Hematopoietic multipotent progenitor cell (in vitro differentiated cells): ENCODE measurements around the gene BLID. TPM values are rescaled to one million over a fixed set of nuclear protein-coding genes. Genes with fewer than 3 reads are reported as not detected.

Source experiments
- DNase-seq, 3 donors: peaks; one replicate each; pipeline ENCODE4 v3.0.0-alpha.2; 2011 to 2015; ENCODE audit warnings: low read depth in 2 of 3, low spot score in 2 of 3
- total RNA-seq: library from RNA; depleted of rRNA; stranded (reverse); fragments of >200 nt; gene quantifications from one replicate; pipeline ENCODE4 v1.2.3, GENCODE V29; 2012

The BLID gene
- total RNA-seq, 1 donor = not detected

GRCh38 chr11:122107566-122107965 is 8.4 kb downstream of the BLID start:
- no peak for DNase-seq

GRCh38 chr11:122107045-122107444 is 9.0 kb downstream of the BLID start:
- no peak for DNase-seq

GRCh38 chr11:122105044-122105758 is 10.8 kb downstream of the BLID start:
- no peak for DNase-seq

- no peak for DNase-seq
These were observed 11.7 kb downstream of the BLID start for GRCh38 chr11:122104341-122104740.

- DNase-seq = no peak
These were observed 12.3 kb downstream of the BLID start for GRCh38 chr11:122103726-122104125.

GRCh38 chr11:122103321-122103720 is 12.7 kb downstream of the BLID start:
- DNase-seq = no peak

GRCh38 chr11:122102426-122102825 is 13.6 kb downstream of the BLID start:
- DNase-seq = no peak

GRCh38 chr11:122101625-122102291 is 14.3 kb downstream of the BLID start:
- peak in 2 of 3 donors; percentile 40 to 63 for DNase-seq

GRCh38 chr11:122100756-122101080 is 15.3 kb downstream of the BLID start:
- no peak for DNase-seq

GRCh38 chr11:122100037-122100755 is 15.8 kb downstream of the BLID start:
- peak in 1 of 3 donors; percentile 28 for DNase-seq

GRCh38 chr11:122099374-122100036 is 16.5 kb downstream of the BLID start:
- DNase-seq = no peak

GRCh38 chr11:122098261-122098980 is 17.6 kb downstream of the BLID start:
- DNase-seq = no peak

- no peak for DNase-seq
These were observed 18.5 kb downstream of the BLID start for GRCh38 chr11:122097419-122098001.

- no peak for DNase-seq
These were observed 19.5 kb downstream of the BLID start for GRCh38 chr11:122096272-122097112.

- no peak for DNase-seq
These were observed 20.2 kb downstream of the BLID start for GRCh38 chr11:122095681-122096262.

- no peak for DNase-seq
These were observed 21.2 kb downstream of the BLID start for GRCh38 chr11:122094836-122095235.

- no peak for DNase-seq
These were observed 22.2 kb downstream of the BLID start for GRCh38 chr11:122093731-122094275.

- no peak for DNase-seq
These were observed 24.2 kb downstream of the BLID start for GRCh38 chr11:122091835-122092234.

- no peak for DNase-seq
These were observed 26.9 kb downstream of the BLID start for GRCh38 chr11:122089111-122089510.
